GM21381 (cell line): ENCODE data around the gene ARHGAP27.

Experiments used
- ATAC-seq: cut with Tn5 transposase; IDR thresholded peaks from one replicate; pipeline ENCODE4 v1.9.1; 2021; ENCODE audit warnings: mild to moderate bottlenecking, moderate library complexity; ENCODE audit not compliant: unreplicated experiment

The ARHGAP27 gene

DNA sequence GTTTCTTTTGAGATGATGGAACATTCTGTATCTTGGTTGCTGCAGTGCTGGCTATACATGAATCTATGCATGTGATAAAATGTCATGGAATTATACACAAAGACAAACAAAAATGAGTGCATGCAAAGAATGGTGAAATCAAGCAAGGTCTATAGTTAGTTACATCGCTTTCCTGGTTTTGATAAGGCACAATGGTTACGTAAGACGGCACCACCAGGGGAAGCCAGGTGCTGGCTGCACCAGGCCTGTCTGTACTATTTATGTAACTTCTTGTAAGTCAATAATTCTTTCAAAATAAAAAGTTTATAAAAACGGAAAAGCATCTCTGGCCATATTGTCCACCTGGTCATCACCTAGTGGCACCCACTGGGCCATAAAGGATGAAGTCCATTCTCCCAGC lies 46.5 kb downstream of the ARHGAP27 start:
- ATAC-seq = no peak

DNA sequence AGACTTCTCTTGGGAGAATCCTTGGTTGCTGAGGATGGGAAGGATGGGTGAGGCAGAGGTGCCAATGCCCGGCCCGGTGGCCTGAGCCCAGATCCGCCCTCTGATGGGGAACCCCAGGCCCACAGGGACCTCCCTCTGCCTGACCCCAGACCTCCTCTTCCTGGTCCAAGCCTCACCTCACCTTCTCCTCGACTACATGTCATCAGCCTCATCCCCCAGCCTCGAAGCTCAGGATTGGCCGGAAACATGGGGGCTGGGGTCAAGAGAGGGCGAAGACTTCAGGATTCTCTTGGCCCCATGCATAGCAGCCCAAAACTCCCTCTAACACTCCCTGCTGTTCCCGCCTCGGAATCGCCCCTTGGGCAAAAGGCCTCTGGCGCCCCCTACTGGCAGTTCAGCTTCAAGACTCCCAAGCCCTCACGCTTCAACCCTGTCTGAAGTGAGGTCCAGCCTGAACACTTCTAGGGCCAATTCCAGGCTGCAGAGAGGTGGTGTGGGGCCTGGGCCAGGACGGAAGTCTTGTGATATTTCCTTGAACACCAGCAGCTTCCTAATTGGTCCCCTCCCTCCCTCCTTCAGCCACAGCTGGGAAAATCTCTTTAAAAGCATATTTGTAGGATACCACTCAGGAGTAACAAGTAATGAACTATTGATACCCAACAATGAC lies 47.2 kb downstream of the ARHGAP27 start:
- ATAC-seq = no peak

DNA sequence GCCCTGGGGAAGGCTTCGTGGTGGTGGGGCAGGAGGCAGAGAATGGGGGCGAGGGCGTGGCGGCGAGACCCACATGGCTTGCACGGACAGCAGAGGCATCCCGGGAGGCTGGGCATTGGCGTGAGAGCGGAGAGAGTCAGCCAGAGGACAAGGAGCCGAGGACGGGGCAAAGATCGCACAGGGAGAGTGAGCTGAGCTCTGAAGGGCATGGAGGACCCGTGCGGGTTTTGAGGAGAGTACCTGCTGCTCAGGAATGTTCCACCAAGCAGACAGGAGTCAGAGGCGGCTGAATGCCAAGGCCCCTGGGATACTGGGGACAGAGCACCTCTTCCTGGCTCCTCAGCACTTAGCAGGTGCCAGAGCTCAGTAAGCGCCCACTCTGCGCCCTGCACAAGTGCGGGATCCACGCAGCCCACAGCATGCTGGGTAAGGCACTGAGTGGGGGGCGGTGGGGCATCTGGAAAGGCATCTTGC lies 47.8 kb downstream of the ARHGAP27 start:
- ATAC-seq = no peak

DNA sequence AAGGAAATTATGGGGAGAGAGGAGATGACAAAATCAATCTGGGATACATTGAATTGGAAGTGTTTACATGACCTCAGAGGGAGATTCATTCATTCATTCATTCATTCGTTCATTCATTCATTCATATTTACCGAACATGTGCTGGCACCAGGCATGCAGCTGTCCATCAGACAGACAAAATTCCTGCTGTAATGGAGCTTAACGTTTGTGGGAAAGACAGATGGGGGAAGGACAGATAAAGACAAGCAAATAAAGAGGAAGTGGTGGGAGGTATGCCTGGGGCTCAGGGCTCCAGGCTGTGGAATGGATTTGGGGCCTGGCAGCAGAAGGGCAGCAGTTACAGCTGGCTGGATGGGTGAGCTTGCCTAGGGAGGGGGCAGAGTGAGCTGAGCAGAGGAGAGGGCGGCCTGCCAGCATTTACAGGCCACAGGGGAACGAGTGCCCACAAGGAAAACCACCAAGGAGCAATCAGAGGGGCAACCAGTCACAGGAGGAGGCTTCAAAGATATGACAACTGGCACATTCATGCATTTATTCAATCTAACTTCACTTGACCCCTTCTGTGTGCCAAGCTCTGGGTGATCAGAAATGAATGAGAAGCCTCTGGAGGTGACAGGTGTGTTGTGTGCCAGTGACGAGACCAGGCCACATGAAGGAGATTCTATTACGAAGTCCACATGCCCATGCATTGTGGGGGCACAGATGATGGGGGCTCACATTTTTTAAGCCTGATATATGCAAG lies 48.5 kb downstream of the ARHGAP27 start:
- no peak for ATAC-seq

DNA sequence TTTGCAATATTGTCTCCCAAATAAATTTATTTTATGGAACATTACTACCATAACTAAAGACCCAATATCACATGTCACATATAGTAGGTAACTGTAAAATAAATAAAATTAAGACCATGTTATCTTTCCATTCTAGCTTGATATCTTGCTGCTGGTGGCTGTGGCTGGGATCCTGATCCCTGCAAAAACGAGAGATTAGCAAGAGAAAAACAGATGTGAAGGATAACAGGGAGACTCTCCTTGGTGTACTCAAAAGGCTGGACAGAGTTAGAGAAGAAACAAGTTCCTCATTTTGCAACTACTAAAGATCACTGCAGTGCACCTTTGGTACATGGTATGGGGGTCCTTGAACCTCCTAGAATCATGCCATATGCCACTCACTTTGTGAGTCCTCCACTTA lies 49.7 kb downstream of the ARHGAP27 start:
- ATAC-seq = no peak

DNA sequence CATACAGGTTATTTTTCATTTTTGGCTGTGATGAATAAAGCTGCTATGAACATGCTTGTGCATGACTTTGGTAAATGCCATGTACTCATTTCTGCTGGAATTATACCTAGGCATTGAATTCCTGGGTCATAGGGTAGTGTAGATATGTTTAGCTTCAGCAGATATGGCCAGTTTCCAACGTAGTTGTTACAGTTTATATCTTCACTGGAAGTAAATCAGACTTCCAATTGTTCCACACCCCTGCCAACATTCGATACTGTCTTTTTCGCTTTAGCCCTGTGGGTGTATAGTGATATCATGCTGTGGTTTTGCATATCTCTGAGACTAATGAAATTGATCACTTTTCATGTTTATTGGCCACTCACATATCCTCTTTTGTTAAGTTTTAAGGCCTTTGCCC lies 50.4 kb downstream of the ARHGAP27 start:
- no peak for ATAC-seq

DNA sequence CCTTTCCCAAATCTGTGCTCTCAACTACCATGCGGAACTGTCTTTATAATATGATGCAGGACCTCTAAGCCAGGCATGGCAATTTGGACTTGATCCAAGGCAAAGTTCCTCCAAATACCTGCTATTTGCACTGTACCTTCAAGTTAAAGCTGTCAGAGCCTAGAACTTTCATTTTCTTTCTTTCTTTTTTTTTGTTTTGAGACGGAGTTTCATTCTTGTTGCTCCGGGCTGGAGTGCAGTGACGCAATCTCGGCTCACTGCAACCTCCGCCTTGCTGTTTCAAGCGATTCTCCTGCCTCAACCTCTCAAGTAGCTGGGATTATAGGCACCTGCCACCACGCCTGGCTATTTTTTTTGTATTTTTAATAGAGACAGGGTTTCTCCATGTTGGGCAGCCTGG lies 51.7 kb downstream of the ARHGAP27 start:
- no peak for ATAC-seq

DNA sequence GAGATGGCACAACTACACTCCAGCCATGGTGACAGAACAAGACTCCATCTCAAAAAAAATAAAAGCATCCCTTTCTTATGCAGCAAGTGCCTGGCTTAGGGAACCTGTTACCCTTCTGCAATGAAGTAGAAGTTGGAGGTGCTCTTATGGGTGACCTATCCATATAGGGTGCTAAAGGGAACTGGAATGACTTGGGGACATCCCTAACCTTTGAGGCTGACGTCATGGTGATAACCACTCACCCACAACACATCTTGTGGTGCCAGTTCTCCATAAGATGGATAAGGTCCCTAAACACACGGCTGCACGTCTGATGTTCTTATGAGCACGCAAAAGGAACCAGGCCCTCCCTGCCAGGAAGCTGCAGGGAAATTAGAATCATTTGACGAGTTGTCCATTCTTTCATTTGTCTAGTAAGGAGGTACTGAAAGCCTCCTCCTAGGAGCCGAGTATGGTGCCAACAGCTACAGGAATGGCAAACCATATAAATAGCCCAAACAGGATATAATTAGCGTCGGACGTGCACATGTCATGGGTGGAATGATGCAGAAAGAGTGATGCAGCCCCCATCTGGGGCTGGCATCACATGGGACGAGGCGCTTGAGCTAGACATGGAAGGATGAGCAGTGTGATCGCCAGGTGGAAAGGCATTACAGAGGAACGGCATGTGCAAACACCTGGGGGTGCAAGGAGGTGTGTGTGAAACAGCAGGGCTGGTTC lies 52.5 kb downstream of the ARHGAP27 start:
- ATAC-seq = no peak

DNA sequence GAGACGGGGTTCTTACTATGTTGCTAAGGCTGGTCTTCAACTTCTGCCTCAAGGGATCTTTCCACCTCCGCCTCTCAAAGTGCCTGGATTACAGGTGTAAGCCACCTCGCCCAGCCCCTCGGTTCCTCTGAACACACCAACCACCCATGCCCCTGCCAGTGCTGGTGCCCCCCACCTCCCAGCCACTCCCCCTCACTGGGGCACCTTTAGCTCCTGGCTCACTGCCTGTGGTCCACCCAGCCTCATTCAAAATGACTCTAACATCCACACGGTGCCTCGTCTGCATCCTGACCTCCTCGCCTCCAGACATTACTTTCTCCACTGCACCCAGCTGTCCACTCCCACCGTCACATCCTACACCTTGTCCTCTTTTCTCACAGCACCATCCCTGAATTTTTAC lies 55.3 kb downstream of the ARHGAP27 start:
- no peak for ATAC-seq

DNA sequence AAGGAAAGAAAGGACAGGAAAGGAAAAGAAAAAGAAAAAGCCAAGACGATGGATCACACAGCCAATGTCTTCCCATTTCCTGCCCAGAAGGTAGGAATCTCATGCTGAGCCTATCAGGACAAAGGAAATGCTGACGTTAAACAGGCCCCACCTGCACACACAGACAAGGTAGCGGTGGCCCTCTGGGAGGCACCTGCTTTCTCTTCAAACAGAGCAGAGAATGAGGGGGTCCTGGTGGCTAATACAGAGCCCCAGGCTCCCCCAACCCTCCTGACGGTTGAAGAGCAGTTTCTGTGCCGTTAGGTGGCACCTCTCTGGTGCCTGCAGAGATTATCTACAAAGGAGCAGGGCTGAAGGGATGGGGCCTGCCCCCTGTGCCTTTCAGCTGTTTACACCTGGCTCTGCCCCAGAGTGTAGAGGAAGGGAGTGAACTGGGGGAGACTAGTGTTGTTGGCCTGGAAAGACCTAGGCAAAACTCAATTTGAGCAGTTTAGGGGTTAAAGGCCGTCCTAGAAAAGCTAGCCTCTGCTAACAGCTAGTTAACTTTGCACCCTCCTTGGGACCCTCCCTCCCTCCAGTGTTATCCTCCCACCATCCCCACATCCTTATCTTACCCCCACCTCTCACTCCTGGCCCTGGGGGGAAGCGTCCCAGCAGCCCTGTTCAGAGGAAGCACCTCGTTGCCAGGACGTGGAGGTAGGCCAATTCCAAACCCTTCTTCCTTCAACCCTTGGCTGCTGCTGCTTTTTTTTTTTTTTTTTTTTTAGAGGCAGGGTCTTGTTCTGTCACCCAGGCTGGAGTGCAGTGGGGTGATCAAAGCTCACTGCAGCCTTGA lies 56.3 kb downstream of the ARHGAP27 start:
- ATAC-seq = no peak

DNA sequence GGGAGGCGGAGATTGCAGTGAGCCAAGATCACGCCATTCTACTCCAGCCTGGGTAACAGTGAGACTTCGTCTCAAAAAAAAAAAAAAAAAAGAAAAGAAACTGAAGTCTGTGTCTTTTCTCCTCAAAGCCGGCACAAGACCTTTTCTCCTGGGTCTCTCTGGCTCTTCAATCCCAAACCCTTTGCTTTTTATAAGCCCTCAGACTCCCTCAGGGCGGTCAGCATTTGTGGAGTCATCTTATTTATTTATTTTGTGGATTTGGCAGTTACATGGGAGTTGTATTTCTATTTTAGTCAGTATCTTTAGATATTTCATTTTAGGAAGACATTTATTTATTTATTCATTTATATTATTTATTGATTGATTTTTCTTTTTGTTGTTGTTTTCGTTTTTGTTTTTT lies 58.2 kb downstream of the ARHGAP27 start:
- ATAC-seq = no peak

DNA sequence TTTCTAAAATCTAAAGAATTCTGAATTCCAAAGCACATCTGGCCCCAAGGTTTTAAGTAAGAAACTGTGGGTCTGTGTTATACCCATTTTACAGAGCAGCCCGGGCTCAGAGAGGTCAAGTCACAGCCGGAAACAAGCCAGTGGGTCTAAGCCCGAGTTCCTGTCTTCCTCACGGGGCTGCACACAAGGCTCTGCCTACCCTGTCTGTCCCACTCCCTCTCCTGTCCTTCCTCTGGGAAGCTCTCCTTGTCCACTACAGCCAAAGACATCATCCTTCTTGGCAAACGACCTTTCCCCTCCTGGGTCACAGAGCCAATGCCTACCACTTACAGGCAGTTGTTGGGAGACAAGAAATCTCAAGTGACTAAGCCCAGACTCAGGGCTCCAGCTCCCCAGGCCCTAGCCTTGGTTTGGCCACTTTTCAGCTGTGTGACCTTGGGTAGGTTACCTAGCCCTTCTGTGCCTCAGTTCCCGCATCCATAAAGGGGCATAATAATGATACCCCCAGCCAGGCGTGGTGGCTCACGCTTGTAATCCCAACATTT lies 60.3 kb downstream of the ARHGAP27 start:
- ATAC-seq = no peak

DNA sequence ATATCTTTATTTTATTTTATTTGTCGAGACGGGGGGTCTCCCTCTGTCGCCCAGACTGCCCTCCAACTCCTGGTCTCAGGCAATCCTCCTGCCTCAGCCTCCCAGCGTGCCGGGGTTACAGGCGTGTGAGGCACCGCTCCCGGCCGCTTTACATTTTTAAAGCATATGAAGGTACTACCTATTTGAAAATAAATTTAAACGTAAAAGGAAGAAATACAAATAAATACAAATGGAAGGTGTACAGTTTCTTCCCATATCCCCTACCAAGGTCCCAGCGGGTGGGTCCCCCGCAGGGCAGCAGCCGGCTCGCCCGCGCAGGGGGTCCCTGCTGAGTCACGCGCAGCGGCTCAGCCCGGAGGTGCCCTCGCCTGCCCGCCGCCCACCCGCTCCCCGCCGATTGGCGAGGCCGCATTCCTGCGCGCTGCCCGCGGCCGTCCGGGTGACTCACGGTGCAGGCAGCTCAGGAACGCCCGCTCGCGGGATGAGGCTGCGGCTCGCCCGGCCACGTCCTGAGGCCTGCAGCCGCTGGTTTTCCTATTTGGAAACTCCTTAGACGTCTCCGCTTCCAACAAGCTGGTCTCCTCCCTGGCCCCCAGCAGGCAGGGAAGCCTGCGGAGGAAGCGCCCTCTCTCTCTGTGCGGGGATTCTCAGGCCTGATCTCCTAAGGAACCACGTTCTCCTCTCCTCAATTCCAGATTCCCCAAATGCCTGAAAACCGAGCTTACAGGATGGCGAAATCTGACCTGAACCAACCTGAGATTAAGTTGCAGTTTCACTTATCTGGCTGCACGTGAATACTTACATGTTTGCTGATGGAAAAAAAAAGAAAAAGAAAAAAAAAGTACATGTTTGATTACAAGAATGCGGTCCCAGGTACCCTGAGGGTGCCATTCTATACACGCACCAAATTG lies 61.0 kb downstream of the ARHGAP27 start:
- no peak for ATAC-seq

DNA sequence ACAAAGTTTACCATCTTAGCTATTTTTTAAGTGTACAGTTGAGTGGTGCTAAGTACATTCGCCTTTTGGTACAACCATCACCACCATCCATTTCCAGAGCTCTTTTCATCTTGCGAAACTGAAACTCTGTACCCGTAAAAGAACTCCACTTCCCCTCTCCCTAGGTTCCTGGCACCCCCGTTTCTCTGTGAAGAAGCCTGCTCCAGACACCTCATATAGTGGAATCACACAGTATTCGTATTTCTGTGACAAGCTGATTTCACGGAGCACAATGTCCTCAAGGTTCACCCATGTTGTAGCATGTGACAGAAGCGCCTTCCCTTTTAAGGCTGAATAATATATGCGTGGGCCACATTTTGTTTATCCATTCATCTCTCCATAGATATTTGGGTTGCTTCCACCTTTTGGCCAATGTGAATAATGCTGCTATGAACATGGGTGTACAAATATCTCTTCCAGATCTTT lies 61.7 kb downstream of the ARHGAP27 start:
- no peak for ATAC-seq

DNA sequence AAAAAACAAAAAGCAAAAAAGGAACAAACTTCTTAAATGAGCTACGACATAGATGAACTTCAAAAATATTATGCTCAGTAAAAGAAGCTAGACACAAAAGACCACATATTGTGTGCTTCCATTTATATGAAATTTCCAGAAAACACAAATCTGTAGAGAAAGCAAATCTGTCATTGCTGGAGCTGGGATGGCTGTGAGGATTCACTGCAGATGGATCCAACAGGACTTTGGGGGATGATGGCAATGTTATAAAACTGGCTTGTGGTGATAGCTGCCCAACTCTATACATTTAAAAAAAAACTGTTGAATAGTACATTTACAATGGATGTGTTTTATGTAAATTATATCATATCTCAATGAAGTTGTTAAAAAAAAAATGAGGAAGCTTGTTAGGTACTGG lies 63.2 kb downstream of the ARHGAP27 start:
- no peak for ATAC-seq

DNA sequence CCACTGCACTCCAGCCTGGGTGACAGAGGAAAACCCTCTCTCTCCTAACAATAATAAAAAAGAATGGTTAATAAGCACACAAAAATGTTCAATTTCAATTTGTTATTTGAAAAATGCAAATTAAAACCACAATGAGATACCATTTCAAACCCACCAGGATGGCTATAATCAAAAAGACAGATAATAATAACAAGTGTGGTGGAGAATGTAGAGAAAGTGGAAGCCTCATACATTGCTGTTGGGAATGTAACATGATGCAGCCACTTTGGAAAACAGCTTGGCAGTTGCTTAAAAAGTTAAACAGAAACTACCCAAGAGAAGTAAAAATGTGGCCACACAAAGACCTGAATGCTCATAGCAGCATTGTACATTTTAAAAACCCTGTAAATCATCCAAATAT lies 64.0 kb downstream of the ARHGAP27 start:
- ATAC-seq = no peak

DNA sequence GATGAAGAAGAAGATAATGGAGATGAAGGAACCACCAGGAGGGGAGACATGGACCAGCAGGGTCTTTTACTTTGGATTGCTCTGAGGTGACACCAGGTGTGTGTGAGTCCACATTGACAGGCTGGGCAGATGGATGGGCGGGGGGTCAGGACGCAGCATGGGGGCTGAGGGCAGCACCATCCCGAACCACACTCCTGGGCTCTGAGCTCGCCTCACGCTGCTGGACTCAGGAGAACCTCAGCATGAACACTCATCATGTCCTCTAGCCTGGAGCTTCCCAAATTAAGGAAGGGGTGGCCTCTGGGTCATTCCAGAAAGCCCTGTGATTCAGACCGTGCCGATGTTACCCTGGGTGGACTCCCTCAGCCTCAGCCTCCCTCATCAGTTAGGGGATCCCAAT lies 65.5 kb downstream of the ARHGAP27 start:
- no peak for ATAC-seq

DNA sequence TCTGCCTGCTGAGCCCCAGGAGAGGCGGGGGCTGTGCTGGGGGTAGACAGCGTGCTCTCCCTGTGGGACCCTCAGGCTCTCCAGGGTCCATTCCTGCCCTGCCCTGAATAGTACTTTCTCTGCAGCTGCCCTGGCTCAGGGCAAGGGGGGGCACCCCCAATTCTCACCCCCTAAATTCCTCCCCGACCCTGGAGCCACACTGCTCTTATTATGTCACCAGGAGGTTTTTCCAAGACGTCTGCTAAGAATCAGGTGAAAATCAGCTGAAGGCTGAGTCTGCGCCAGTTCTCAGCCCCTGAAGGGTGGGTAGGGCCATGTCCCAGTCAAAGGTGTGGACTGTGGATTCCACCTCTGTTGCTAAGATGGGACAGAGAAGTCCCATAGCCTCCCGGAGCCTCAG lies 66.0 kb downstream of the ARHGAP27 start:
- ATAC-seq = no peak

DNA sequence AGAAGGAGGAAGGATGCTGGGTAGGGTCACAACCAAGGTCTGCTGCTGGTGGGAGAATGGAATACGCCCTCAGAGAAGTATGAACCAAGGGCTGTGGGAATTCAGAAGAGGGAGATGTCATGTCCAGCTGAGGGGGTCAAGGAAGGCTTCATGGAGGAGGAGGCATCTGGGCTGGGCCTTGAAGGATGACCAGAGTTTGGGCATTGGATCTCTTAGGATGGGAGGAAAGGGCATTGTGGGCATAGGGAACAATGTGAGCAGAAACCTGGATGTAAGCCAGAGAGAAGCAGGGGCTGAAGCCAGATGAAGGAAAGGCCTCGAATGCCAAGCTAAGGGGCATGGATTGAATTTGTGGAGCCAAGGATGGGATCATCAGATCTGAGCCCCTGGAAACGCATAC lies 66.6 kb downstream of the ARHGAP27 start:
- no peak for ATAC-seq
